NCI-H2196 treated with DMSO at 0.1 percent for 48 hours (cell line): ENCODE data around the gene LIM2.
"Not testable (repeated sequence)": the region's sequence is repeated elsewhere in the genome, so short reads cannot be mapped to it uniquely, and the experiment has no call there.

ENCODE experiments used
- DNase-seq: peaks from one replicate; lab custom pipeline; 2025; ENCODE audit not compliant: unreplicated experiment; lab: John Stamatoyannopoulos, UW

The LIM2 gene

DNA sequence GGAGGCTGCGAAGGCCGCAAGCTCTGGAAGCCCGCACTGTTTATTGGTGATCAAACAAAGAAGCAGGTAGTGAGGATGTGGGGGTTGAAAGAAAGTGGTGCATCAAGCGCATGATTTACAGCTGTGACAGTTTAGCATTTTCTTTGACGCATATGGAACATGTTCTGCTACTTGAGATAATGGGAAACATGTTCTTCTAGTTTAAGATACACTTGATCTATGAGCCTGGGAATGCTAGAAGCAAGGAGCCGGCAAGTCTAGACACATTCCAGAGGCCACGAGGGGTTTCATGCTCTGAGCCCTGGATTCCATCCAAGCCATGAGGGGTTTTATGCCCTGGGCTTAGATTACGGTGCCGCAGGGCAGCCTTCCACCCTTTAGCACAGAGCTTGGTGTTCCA, 9.7 kb upstream of the LIM2 start:
- DNase-seq, result not testable (repeated sequence)

DNA sequence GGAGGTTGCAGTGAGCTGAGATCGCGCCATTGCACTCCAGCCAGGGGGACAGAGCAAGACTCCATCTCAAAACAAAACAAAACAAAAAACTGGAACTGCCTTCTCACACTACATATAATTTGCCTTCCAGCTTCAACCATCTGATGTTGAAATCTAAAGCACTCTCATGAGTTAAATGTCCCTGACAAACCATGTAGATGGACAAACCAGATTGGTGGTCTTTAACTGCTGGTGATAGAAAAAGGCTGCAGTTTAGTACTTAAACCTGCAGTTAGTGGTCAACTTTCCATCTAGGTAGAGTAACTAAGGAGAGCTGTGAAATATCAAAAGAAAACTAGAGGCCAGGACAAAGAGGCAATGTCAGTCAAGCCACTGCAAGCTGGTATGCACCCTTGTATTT, 8.4 kb upstream of the LIM2 start:
- DNase-seq, result no peak

DNA sequence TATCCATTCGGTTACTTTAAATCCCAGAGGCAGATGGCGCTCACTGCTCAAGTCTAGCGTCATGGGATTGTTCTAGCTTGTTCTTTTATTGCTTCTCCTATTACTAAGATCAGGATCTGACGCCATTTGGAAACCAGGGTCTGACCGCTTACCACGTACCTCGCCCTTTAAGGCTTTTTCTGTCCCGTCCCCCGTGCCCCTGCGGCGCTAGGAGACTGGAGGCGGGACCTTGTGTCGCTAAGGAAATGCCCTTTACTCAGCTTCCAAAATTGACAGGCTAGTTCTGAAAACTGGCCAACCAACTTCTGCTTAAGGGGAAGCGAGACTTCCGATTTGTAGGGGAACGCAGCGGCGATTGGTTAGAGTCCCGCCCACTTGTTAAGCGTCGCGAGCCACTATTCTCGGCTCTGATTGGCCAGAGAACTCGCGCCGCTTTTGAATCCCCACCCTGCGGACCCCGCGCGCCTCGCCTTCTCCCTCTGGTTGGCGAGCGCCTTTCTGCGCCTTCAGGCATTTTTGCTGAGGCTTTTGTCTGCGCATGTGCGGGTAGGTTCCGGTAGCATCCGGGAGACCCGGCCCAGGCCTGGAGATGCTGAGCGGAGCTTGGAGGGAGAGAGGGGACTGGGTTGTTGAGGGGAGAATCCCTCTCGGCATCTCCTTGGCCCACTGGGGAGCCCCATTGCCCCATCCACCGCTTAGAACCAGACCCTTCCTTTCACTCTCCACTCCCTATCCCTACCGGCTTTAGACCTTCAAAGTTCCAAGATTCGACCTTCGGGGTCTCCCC, 6.5 kb upstream of the LIM2 start:
- no peak for DNase-seq

GRCh38 chr19:51392701-51393100, 4.9 kb upstream of the LIM2 start:
- no peak for DNase-seq

DNA sequence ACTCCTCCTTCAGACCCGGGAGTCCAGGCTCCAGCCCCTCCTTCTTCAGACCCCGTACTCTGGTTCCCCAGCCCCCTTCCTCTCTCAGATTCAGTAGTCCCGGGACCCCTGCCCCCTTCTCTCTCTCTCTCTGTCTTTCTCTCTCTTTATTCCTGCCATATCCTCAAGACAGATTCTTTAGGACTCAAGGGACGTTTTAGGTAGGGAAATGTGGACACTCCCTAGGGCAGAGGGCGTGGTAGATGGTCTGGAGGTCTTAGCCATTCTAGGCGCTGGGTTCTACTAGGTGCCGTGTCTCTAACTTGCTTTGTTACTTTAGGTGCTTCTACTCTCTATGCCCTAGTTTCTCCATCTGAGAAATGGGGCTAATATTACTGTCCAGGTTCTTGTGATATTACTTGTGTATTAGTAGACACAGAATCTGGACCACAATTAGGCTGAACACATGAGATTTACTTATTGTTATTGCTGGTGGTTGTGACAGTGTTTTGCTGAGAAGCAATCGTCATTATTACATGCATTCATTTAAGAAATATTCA, 3.4 kb upstream of the LIM2 start:
- no peak for DNase-seq

GRCh38 chr19:51389143-51389542, 1.4 kb upstream of the LIM2 start:
- no peak for DNase-seq

- DNase-seq, result no peak
These were observed 773 bp downstream of the LIM2 start for GRCh38 chr19:51386882-51387520.

DNA sequence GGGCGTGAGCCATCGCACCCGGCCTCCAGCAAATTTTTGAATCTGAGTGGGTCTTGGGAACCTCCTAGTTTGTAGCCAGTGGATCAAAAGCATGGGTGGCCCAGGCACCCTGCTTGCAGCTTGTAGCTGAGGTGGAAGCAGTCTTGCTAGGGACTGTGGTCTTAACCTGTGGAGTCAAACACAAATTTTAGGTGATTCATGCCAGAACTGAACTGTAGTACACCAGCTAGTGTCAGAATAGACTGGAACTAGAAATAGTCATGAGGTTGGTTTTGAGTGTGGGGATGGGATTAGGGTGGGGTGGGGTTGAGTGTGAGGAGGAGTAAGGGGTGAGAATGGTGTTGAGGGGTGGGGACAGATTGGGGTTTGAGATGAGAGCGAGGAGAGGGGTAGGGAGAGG, 5.8 kb downstream of the LIM2 start:
- DNase-seq, result no peak

- DNase-seq, result no peak
These were observed 7.4 kb downstream of the LIM2 start for GRCh38 chr19:51380379-51380778.

DNA sequence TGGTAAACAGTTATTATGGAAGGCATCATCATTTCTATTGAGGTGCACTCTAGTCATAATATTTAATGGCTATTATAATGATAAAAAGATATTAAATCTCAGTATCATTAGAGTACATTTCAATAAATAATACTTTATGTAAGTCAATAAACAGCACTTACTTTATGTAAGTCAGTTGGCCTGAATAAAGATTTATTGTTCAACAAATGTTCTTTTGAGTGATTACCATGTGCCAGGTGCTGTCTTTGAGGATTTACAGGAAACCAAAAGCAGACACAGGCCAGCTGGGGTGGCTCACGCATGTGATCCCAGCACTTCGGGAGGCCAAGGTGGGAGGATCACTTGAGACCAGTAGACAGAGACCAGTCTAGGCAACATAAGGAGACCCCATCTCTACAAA, 10.4 kb downstream of the LIM2 start:
- no peak for DNase-seq

DNA sequence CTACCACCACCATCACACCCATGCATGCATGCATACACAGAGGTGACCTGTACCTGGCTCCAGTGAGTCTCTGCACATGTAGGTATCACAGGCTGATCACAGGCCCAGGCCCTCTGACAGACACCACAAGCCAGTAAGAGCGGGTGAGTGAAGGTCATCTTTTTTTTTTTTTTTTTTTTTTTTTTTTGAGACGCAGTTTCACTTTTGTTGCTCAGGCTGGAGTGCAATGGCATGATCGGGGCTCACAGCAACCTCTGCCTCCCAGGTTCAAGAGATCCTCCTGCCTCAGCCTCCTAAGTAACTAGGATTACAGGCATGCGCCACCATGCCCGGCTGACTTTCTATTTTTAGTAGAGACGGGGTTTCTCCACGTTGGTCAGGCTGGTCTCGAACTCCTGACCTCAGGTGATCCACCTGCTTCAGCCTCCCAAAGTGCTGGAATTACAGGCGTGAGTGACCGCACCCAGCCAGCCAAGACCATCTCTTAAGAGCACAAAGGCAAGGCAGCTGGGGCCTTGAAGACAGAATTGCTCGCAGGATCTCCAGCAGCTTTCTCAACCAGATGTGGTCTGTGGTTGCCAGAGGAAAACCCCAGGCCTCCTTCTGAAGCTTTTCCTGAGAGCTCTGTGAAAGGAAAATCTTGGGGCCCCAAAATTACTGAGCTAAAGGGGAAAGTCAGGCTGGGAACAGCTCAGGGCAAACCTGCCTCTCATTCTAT, 12.1 kb downstream of the LIM2 start:
- DNase-seq, result no peak

DNA sequence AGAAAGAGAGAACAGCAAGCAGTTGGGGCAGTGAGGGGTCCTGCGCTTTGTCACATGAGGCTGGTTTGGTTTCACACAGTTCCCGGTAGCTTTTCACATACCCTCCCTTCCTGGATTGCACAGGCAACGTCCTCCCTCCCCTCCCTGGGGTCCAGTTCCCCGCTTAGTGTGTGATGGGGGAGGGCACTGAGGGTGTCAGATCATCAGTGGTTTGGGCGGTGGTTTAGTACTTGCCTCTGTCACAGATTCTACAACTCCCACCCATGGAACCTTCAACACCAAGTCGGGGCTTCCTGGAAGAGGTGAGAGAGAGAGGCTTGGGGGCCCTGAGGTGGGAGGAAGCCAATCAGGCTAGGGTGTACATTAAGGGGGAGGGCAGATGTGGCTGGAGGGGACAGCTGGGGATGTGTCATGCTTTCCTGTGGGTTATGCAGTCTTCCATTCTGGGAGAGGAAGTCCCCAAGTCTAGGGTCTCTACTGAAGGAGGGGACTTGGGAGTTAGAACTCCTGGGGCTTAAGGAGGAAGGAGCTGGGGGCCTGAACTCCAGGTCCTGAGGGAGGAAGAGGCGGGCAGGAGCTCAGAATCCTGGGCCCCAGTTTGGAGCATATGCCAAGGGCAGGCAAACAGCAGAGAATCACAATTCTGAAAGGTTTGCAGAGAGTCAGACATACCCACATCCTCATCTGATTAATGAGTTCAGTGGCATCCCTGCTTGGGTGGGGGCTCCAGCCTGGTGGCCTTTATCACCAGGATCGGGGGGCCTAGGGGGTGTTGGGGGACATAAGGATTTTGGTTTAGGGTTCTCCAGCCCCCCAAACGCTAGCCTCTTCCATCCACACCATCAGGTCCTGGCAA, 14.9 kb downstream of the LIM2 start, which contains the start of gene NKG7:
Gene NKG7 (minus strand): TSS at position 6 of the 856 bp plus-strand sequence. CDS start 119 bp downstream, outside the sequence.
- DNase-seq, result no peak

- DNase-seq, result no peak
These were observed 15.6 kb downstream of the LIM2 start for GRCh38 chr19:51372021-51372648.

DNA sequence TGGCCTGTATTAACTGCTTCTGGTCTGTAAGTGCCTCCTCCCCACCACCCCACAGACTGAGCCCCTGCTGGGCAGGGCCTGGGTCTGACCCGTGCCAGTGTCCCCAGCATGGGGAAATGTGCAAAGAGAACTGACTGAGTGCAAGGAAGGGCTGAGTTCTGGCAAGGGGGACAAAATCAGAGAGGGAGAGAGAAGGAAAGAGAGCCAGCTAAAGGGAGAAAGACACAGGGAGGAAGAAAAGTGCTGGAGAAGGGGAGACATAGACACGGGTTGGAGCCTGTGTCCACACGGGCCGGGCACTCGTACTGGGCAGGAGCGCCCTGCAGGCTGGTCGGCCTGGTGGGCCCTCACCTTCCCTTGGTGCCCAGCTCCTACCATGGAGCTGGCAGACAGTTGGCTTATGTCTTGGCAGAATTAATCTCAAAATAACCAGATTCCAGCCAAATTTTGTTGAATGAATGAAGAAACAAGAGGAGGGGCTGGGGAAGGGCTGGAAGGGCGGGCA, 16.5 kb downstream of the LIM2 start:
- no peak for DNase-seq

GRCh38 chr19:51370230-51370629, 17.5 kb downstream of the LIM2 start:
- DNase-seq, result no peak

DNA sequence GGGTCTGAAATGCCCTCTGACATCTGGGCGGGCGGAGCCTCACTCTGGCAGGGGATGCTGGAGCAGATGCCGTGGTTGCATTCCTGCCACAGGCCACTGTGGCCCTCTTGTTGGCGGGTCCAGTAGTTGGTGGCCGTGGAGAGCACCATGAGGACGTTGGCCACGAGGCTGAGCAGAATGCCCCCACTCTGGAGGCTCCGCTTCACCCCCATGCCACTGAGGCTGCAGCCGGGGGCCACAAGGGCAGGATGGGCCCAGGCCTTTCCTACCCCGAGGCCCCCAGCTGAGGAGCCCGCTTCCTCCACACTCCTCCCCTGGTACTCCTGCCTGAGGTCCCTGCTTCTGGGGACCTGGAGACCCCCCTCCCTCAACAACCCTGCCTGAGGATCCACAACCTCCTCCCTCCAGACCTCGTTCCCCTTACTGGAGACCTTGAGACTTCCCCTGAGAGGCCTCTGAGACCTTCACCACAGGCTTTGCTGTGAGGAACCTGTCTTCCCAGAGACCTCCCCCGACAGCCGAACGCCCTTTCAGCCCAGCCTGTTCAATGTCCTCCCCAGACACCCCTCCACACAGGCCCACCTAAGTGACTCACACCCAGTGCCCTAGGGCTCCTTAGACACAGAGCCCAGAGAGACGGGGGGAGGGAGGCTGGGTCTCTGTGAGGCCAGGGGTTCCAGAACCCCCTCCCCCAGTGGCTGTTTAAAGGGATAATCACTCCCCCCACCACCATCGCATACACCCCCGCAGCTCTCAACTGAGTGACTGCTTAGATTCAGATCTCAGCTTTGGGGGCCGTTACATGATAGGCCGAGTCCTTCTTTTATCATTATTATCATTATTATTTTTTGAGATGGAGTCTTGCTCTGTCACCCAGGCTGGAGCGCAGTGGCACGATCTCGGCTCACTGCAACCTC, 19.1 kb downstream of the LIM2 start, which contains the start of gene CLDND2:
Gene CLDND2 (minus strand): TSS at position 638 of the 917 bp plus-strand sequence. CDS start 426 bp downstream, at position 212.
- DNase-seq, result no peak

DNA sequence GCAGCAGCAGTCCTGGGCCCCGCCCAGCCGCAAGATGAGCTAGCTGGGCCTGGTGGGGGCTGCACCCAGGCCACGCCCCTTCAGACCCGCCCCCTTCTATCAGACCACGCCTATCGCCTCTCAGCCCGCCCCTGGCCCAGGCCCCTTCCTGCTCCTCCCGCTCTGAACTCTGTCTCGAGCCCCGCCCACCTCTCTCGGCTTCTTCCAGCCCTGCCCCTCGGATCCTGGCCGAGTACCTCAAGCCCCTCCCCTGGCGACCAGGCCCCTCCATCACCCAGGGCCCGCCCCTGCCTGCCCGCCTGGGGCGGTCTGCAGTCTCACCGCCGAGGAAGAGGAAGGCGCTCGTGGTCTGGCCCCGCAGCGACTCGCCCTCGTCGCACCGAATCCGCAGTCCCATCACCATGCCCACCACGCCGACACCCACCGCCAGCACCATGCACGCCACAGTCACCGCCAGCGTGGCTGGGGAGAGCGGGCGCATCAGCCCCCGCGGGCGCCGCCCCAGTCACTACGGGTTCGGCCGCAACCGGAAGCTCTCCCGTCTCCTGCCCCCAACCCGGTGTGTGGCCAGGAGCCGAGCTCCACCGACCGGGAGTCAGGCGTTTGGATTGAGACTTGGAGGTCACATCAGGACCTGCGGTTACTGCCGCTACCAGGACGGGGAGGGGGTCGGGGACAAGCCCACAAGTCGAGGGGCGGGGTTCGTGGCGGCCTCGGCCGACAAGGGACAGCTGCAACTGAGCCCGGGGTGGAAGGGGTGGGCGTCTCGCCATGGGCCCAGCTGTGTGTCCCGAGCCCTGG, 20.0 kb downstream of the LIM2 start:
- DNase-seq, result no peak

GRCh38 chr19:51367255-51367564, 20.6 kb downstream of the LIM2 start:
- DNase-seq, result no peak
